Nephron (organoid): ENCODE data around the gene IGSF23.
"Not testable (repeated sequence)": the region's sequence is repeated elsewhere in the genome, so short reads cannot be mapped to it uniquely, and the experiment has no call there.

ENCODE experiments used
- H3K27ac Mint-ChIP-seq, 3 experiments: 2 replicates each; pipeline ENCODE4 v1.8.0; 2020; ENCODE audit warnings: mixed read lengths in 3 of 3, mild to moderate bottlenecking in 2 of 3, moderate library complexity in 1 of 3
- H3K27me3 Mint-ChIP-seq: 2 replicates; pipeline ENCODE4 v1.8.0; 2021; ENCODE audit warnings: low read depth, mild to moderate bottlenecking, moderate library complexity, mixed read lengths
- H3K36me3 Mint-ChIP-seq: 2 replicates; pipeline ENCODE4 v1.8.0; 2020; ENCODE audit warnings: low read depth, mixed read lengths
- H3K4me1 Mint-ChIP-seq: 2 replicates; pipeline ENCODE4 v1.8.0; 2020; ENCODE audit warnings: mixed read lengths
- H3K4me3 Mint-ChIP-seq, 3 experiments: 2 replicates each; pipeline ENCODE4 v1.8.0; 2020; ENCODE audit warnings: mild to moderate bottlenecking in 3 of 3, mixed read lengths in 3 of 3, moderate library complexity in 2 of 3
- H3K9me3 Mint-ChIP-seq: 2 replicates; pipeline ENCODE4 v1.8.0; 2020; ENCODE audit warnings: mixed read lengths
- CTCF ChIP-seq, 3 experiments: fragments of 200-600 bp; sonication (generic); IDR thresholded peaks; one replicate each; pipeline ENCODE4 v1.5.0; 2021; ENCODE audit warnings: antibody characterized with exemption in 3 of 3; ENCODE audit not compliant: unreplicated experiment in 3 of 3

The IGSF23 gene

GRCh38 chr19:44664976-44665375 lies 51.6 kb downstream of the IGSF23 start:
- no peak for TF ChIP-seq CTCF (IDR thresholded peaks at IDR 0.05; ENCODE audit: unreplicated experiment in 3 of 3)
- H3K4me1 Mint-ChIP-seq = peaks cover 19% of the 10 kb centered on the region
- H3K9me3 Mint-ChIP-seq = no peaks in the 10 kb centered on the region
- H3K27ac Mint-ChIP-seq = no peak overlapping the region
- no peak overlapping the region for H3K4me3 Mint-ChIP-seq
- no peaks in the 10 kb centered on the region for H3K27me3 Mint-ChIP-seq
- peaks cover 17% of the 10 kb centered on the region for H3K36me3 Mint-ChIP-seq

GRCh38 chr19:44666852-44667556 lies 53.6 kb downstream of the IGSF23 start:
- Mint-ChIP-seq H3K36me3 (peaks cover 9% of the 10 kb centered on the region), H3K4me1 (peaks cover 14% of the 10 kb centered on the region), H3K27me3 (no peaks in the 10 kb centered on the region), H3K27ac (no peak overlapping the region), H3K9me3 (no peaks in the 10 kb centered on the region), H3K4me3 (no peak overlapping the region)
- no peak for TF ChIP-seq CTCF (IDR thresholded peaks at IDR 0.05; ENCODE audit: unreplicated experiment in 3 of 3)

GRCh38 chr19:44668985-44669764 lies 55.8 kb downstream of the IGSF23 start:
- no peak overlapping the region for H3K27ac Mint-ChIP-seq
- H3K4me1 Mint-ChIP-seq = no peaks in the 10 kb centered on the region
- TF ChIP-seq CTCF (IDR thresholded peaks at IDR 0.05; ENCODE audit: unreplicated experiment in 3 of 3) = no peak

GRCh38 chr19:44670027-44670426 lies 56.7 kb downstream of the IGSF23 start:
- not testable (repeated sequence) for H3K4me1 Mint-ChIP-seq, H3K27ac Mint-ChIP-seq, H3K27me3 Mint-ChIP-seq, H3K4me3 Mint-ChIP-seq, H3K9me3 Mint-ChIP-seq, H3K36me3 Mint-ChIP-seq

More at GRCh38 chr19:44668985-44669764, 55.8 kb downstream of the IGSF23 start:
- no peak overlapping the region for H3K4me3 Mint-ChIP-seq
- H3K36me3 Mint-ChIP-seq = no peaks in the 10 kb centered on the region
- H3K9me3 Mint-ChIP-seq = no peaks in the 10 kb centered on the region
- H3K27me3 Mint-ChIP-seq = no peaks in the 10 kb centered on the region

- Mint-ChIP-seq H3K36me3 (no peaks in the 10 kb centered on the region), H3K4me1 (no peaks in the 10 kb centered on the region), H3K9me3 (no peaks in the 10 kb centered on the region), H3K27ac (no peak within 1 kb of the TSS), H3K27me3 (no peaks in the 10 kb centered on the region), H3K4me3 (no peak within 1 kb of the TSS)
- no peak for TF ChIP-seq CTCF (IDR thresholded peaks at IDR 0.05; ENCODE audit: unreplicated experiment in 3 of 3)
Measured at GRCh38 chr19:44671400-44671799, 58.0 kb downstream of the IGSF23 start, which contains the start of gene CEACAM19. Gene CEACAM19, plus strand, starts transcription at chr19:44671482. Its CDS starts 450 bp downstream, at chr19:44671932.

- Mint-ChIP-seq H3K9me3 (no peaks in the 10 kb centered on the region), H3K27ac (no peak overlapping the region), H3K36me3 (no peaks in the 10 kb centered on the region), H3K4me3 (no peak overlapping the region), H3K27me3 (peaks cover 3% of the 10 kb centered on the region), H3K4me1 (peaks cover 3% of the 10 kb centered on the region)
- no peak for TF ChIP-seq CTCF (IDR thresholded peaks at IDR 0.05; ENCODE audit: unreplicated experiment in 3 of 3)
Measured at GRCh38 chr19:44672226-44672625, 58.9 kb downstream of the IGSF23 start.
